Kidney epithelial cell (primary cell): ENCODE results near the gene SLC13A5. TPM values are rescaled to one million over a fixed set of nuclear protein-coding genes. Genes with fewer than 3 reads are reported as not detected.

Source experiments
- DNase-seq: peaks from one replicate; pipeline ENCODE4 v3.0.0-alpha.2; 2010; ENCODE audit warnings: low read depth
- H3K27me3 ChIP-seq: 2 replicates; pipeline ENCODE4 v1.6.0; 2011; ENCODE audit warnings: low read length; ENCODE audit not compliant: control insufficient read depth, insufficient read depth
- H3K36me3 ChIP-seq: 2 replicates; pipeline ENCODE4 v1.5.1; 2011; ENCODE audit warnings: low read length; ENCODE audit not compliant: control insufficient read depth, insufficient read depth
- H3K4me3 ChIP-seq: 2 replicates; pipeline ENCODE4 v1.5.1; 2011; ENCODE audit warnings: low read depth, mild to moderate bottlenecking, control low read depth, low read length
- CTCF ChIP-seq: IDR thresholded peaks from 2 replicates; pipeline ENCODE4 v1.5.1; 2011; ENCODE audit warnings: mild to moderate bottlenecking, moderate library complexity, low read length, control low read depth, inconsistent platforms; ENCODE audit not compliant: insufficient read depth, poor library complexity, severe bottlenecking
- total RNA-seq: library from RNA; depleted of rRNA; stranded (reverse); fragments of >200 nt; gene quantifications from 2 replicates; pipeline ENCODE4 v1.2.3, GENCODE V29; 2015

SLC13A5 gene
- total RNA-seq, 1 donor from 2014 or later, result 0.08 TPM

- Histone ChIP-seq H3K4me3 (peak overlapping the region; percentile 81), H3K27me3 (no peaks in the 10 kb centered on the region), H3K36me3 (no peaks in the 10 kb centered on the region)
- no peak for TF ChIP-seq CTCF
- DNase-seq, result no peak
Measured at GRCh38 chr17:6639014-6639585, 74.1 kb downstream of the SLC13A5 start.

GRCh38 chr17:6638046-6638908 lies 74.9 kb downstream of the SLC13A5 start:
- no peak for DNase-seq
- Histone ChIP-seq H3K4me3 (no peak overlapping the region), H3K27me3 (no peaks in the 10 kb centered on the region), H3K36me3 (no peaks in the 10 kb centered on the region)
- TF ChIP-seq CTCF, result no peak

GRCh38 chr17:6637458-6637840 lies 75.7 kb downstream of the SLC13A5 start:
- H3K4me3 ChIP-seq, result no peak overlapping the region
- H3K27me3 ChIP-seq, result no peaks in the 10 kb centered on the region
- no peaks in the 10 kb centered on the region for H3K36me3 ChIP-seq
- DNase-seq, result no peak
- TF ChIP-seq CTCF, result no peak

- Histone ChIP-seq H3K4me3 (no peak overlapping the region), H3K36me3 (no peaks in the 10 kb centered on the region), H3K27me3 (no peaks in the 10 kb centered on the region)
- TF ChIP-seq CTCF, result no peak
- DNase-seq, result no peak
Measured at GRCh38 chr17:6636616-6637457, 76.3 kb downstream of the SLC13A5 start.

GRCh38 chr17:6636105-6636504 lies 77.1 kb downstream of the SLC13A5 start:
- no peak for DNase-seq
- Histone ChIP-seq H3K36me3 (no peaks in the 10 kb centered on the region), H3K27me3 (no peaks in the 10 kb centered on the region), H3K4me3 (no peak overlapping the region)
- no peak for TF ChIP-seq CTCF

Other genes starting within 250 kb of the SLC13A5 start
- 1.6 and 2.2 TPM in 2 replicates for gene PITPNM3, start 156.8 kb downstream of the SLC13A5 start, total RNA-seq
- 20.2 and 24.2 TPM in 2 replicates for gene KIAA0753, start 72.7 kb downstream of the SLC13A5 start, total RNA-seq
- gene TXNDC17, start 72.3 kb downstream of the SLC13A5 start, total RNA-seq, result 193 and 245 TPM in 2 replicates
- 10.6 and 13.5 TPM in 2 replicates for gene MED31, start 61.8 kb downstream of the SLC13A5 start, total RNA-seq
- 0.34 and 0.46 TPM in 2 replicates for gene C17orf100, start 61.6 kb downstream of the SLC13A5 start, total RNA-seq
- gene XAF1, start 42.7 kb upstream of the SLC13A5 start, total RNA-seq, result 2.5 and 13.3 TPM in 2 replicates
- gene FBXO39, start 62.8 kb upstream of the SLC13A5 start, total RNA-seq, result 0.14 TPM in 1 of 2 replicates, not detected in the other
- gene TEKT1, start 118.4 kb upstream of the SLC13A5 start, total RNA-seq, result not detected in 2 replicates